Measurements from ENCODE around the gene VNN1. TPM values are rescaled to one million over a fixed set of nuclear protein-coding genes. Genes with fewer than 3 reads are reported as not detected.

VNN1 gene
- total and polyA plus RNA-seq, 9 donors, result 0.28 to 5.0 (median 1.3) TPM; not detected in 1

DNA sequence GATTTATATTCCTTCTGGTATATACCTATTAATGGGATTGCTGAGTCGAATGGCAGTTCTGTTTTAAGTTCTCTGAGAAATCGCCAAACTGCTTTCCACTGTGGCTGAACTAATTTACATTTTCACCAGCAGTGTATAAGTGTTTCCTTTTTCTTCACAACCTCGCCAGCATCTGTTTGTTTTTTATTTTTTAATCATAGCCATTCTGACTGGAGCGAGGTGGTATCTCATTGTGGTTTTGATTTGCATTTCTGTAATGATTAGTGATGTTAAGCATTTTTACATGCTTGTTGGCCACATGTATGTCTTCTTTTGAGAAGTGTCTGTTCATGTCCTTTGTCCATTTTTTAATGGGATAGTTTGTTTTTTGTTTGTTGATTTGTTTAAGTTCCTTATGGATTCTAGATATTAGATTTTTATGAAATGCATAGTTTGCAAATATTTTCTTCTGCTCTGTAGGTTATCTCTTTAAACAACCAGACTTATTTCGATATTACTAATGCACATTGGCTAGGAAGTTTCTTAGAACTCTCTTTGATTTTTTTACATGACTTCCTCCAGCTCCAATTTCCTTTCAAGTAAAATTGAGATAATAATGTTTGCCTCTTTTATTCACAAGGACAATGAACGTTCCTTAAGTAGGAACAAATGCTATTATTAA, 12.2 kb upstream of the VNN1 start:
- DNase-seq, result no peak
- Histone ChIP-seq H3K9me3 (no peaks in the 10 kb centered on the region), H3K36me3 (no peaks in the 10 kb centered on the region), H3K27me3 (no peaks in the 10 kb centered on the region), H3K27ac (no peak overlapping the region), H3K4me3 (no peak overlapping the region), H3K4me1 (ENCODE audit: insufficient read depth) (no peaks in the 10 kb centered on the region)
- TF ChIP-seq, protein P1, sequence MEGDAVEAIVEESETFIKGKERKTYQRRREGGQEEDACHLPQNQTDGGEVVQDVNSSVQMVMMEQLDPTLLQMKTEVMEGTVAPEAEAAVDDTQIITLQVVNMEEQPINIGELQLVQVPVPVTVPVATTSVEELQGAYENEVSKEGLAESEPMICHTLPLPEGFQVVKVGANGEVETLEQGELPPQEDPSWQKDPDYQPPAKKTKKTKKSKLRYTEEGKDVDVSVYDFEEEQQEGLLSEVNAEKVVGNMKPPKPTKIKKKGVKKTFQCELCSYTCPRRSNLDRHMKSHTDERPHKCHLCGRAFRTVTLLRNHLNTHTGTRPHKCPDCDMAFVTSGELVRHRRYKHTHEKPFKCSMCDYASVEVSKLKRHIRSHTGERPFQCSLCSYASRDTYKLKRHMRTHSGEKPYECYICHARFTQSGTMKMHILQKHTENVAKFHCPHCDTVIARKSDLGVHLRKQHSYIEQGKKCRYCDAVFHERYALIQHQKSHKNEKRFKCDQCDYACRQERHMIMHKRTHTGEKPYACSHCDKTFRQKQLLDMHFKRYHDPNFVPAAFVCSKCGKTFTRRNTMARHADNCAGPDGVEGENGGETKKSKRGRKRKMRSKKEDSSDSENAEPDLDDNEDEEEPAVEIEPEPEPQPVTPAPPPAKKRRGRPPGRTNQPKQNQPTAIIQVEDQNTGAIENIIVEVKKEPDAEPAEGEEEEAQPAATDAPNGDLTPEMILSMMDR (IDR thresholded peaks at IDR 0.05), result no peak
- no peak for TF ChIP-seq POLR2A (IDR thresholded peaks at IDR 0.05)
- no peak for TF ChIP-seq EP300 (IDR thresholded peaks at IDR 0.05)
- WGBS, 3 donors, result 45 to 62% (median 46%) methylated on average over 6 of the region's 6 CpGs
- intact Hi-C loops (cut with DNase I), result no loop called here

DNA sequence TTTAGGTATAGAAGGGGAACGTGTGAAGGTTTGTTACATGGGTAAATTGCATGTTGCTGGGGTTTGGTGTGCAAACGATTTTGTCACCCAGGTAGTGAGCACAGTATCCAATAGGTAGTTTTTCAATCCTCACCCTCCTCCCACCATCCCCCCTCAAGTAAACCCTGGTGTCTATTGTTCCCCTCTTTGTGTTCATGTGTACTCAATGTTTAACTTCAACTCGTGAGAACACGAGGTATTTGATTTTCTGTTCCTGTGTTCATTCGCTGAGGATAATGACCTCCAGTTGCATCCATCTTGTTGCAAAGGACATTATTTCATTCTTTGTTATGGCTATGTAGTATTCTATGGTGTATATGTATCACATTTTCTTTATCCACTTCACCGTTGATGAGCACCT, 11.6 kb upstream of the VNN1 start:
- 86 to 88% (median 87%) methylated on average over 6 of the region's 6 CpGs for WGBS, 3 donors
- H3K36me3 ChIP-seq, result no peaks in the 10 kb centered on the region
- H3K27me3 ChIP-seq, result no peaks in the 10 kb centered on the region
- DNase-seq, result no peak
- no peaks in the 10 kb centered on the region for H3K4me1 ChIP-seq (ENCODE audit: insufficient read depth)
- no peak overlapping the region for H3K4me3 ChIP-seq
- TF ChIP-seq POLR2A (IDR thresholded peaks at IDR 0.05) (no peak), EP300 (IDR thresholded peaks at IDR 0.05) (no peak)
- TF ChIP-seq, protein P1 (IDR thresholded peaks at IDR 0.05), result no peak
- H3K27ac ChIP-seq, result no peak overlapping the region
- no peaks in the 10 kb centered on the region for H3K9me3 ChIP-seq
- intact Hi-C loops (cut with DNase I), result no loop called here

DNA sequence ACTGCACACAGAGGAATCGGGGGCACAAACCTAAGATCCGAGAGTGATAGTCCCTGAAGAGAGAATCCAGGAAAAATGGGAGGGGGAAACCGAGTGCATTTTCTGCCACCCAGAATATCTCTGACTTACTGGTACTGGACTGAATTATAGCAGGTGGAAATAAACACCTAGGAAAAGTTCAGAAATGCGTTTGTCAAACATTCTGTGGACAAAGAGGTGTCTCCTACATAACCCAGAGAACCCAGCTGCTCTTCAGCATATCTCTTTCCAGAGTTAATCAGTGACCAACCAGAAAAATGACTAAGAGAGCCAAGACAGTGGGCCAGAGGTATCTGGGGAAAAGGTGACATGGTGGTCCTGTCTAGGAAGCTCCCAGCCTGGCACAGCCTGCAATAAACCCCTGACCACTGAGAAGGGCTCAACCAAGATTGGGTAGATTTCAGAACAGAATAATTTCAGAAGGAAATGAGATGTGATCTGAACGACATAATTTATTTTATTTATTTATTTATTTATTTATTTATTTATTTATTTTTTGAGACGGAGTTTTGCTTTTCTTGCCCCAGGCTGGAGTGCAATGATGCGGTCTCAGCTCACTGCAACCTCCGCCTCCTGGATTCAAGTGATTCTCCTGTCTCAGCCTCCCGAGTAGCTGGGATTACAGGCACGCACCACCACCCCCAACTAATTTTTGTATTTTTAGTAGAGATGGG, 6.0 kb upstream of the VNN1 start:
- no peaks in the 10 kb centered on the region for H3K36me3 ChIP-seq
- 91 to 93% (median 92%) methylated on average over 10 of the region's 10 CpGs for WGBS, 3 donors
- H3K27me3 ChIP-seq, result no peaks in the 10 kb centered on the region
- no peak for DNase-seq
- no peak overlapping the region for H3K27ac ChIP-seq
- H3K4me1 ChIP-seq (ENCODE audit: insufficient read depth), result no peaks in the 10 kb centered on the region
- no peak overlapping the region for H3K4me3 ChIP-seq
- intact Hi-C loops (cut with DNase I), result no loop called here
- TF ChIP-seq, protein P1 (IDR thresholded peaks at IDR 0.05), result no peak
- no peak for TF ChIP-seq EP300 (IDR thresholded peaks at IDR 0.05)
- TF ChIP-seq POLR2A (IDR thresholded peaks at IDR 0.05), result no peak
- H3K9me3 ChIP-seq, result no peaks in the 10 kb centered on the region

DNA sequence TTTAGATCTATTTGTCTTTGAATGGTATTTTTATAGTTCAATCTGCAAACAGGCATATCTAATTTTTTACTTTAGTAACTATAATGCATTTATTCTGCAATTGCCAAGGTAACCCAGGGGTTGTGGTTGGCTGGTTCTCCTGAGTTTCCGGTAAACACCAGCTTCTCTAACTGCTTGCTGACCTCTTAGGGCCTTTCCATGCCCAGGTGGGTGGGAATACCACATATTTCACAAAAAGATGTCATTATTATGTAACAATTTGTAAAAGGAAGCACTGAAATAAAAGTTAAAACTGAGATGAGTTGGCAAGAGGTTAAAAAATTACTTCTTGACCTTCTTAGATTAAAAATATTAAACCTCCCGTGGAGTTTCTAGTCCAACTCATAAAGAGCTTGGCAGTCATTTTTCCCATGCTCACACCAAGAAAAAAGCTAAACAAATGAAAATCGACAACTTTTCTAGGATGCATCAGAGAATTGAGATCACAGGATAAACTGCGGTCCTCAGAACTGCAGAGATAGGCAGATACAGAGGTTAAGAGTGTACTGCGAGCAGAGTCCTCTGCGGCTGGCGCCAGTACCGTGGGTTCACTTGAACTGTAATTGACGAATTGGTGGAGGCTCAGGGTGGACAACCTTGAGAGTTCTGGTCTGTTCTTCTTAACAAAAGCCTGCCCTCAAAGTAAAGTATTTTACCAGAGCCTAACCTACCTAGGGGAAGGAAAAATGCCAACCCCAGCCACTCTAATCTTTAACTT, 2.2 kb upstream of the VNN1 start:
- Histone ChIP-seq H3K4me1 (ENCODE audit: insufficient read depth) (no peaks in the 10 kb centered on the region), H3K4me3 (no peak overlapping the region), H3K27me3 (no peaks in the 10 kb centered on the region), H3K36me3 (no peaks in the 10 kb centered on the region), H3K27ac (no peak overlapping the region), H3K9me3 (no peaks in the 10 kb centered on the region)
- intact Hi-C loops (cut with DNase I), result no loop called here
- TF ChIP-seq, protein P1 (IDR thresholded peaks at IDR 0.05), result no peak
- TF ChIP-seq EP300 (IDR thresholded peaks at IDR 0.05) (no peak), POLR2A (IDR thresholded peaks at IDR 0.05) (no peak)
- DNase-seq, result no peak
- WGBS, 3 donors, result 69 to 80% (median 75%) methylated on average over 9 of the region's 9 CpGs
